Liver (tissue), 9 donors: ENCODE results near the gene NAALADL1. TPM values are rescaled to one million over a fixed set of nuclear protein-coding genes. Genes with fewer than 3 reads are reported as not detected.

Experiments used
- DNase-seq: peaks from one replicate; pipeline ENCODE4 v3.0.0-alpha.2; 2017; ENCODE audit warnings: low spot score
- H3K27ac ChIP-seq, 2 donors: one replicate each; pipeline ENCODE4 v1.7.0; 2013; ENCODE audit warnings: inconsistent platforms in 2 of 2, low read length in 2 of 2, control low read depth in 1 of 2, low read depth in 1 of 2, mild to moderate bottlenecking in 1 of 2
- H3K27me3 ChIP-seq, 4 donors: one replicate each; pipeline versions ENCODE4 v1.6.1 to v1.7.0; 2013; ENCODE audit warnings: low read length in 3 of 4, inconsistent platforms in 1 of 4, mild to moderate bottlenecking in 1 of 4, moderate library complexity in 1 of 4; ENCODE audit not compliant: control insufficient read depth in 4 of 4, insufficient read depth in 4 of 4
- H3K36me3 ChIP-seq, 4 donors: one replicate each; pipeline versions ENCODE4 v1.6.1 to v1.7.0; 2013; ENCODE audit warnings: low read length in 3 of 4, mild to moderate bottlenecking in 3 of 4, low read depth in 1 of 4, moderate library complexity in 1 of 4; ENCODE audit not compliant: control insufficient read depth in 4 of 4, insufficient read depth in 3 of 4
- H3K4me1 ChIP-seq, 4 donors: one replicate each; pipeline versions ENCODE4 v1.6.1 to v1.7.0; 2013; ENCODE audit warnings: low read length in 3 of 4, mild to moderate bottlenecking in 3 of 4, moderate library complexity in 1 of 4; ENCODE audit not compliant: control insufficient read depth in 4 of 4, insufficient read depth in 4 of 4
- H3K4me3 ChIP-seq, 3 donors: one replicate each; pipeline versions ENCODE4 v1.6.1 to v1.7.0; 2013; ENCODE audit warnings: low read length in 3 of 3, control low read depth in 1 of 3, low read depth in 1 of 3, mild to moderate bottlenecking in 1 of 3
- H3K9ac ChIP-seq, 2 donors: one replicate each; pipeline ENCODE4 v1.7.0; 2013; ENCODE audit warnings: low read length in 2 of 2, mild to moderate bottlenecking in 2 of 2, moderate library complexity in 2 of 2, control low read depth in 1 of 2, low read depth in 1 of 2
- H3K9me3 ChIP-seq, 4 donors: one replicate each; pipeline versions ENCODE4 v1.6.1 to v1.7.0; 2013; ENCODE audit warnings: low read length in 3 of 4; ENCODE audit not compliant: control insufficient read depth in 4 of 4
- EGR1 ChIP-seq, 2 donors: IDR thresholded peaks; 2 replicates each; pipeline ENCODE4 v1.6.1; 2016 to 2018; ENCODE audit warnings: antibody characterized with exemption in 2 of 2, low read depth in 2 of 2
- FOXA1 ChIP-seq: IDR thresholded peaks from 2 replicates; pipeline ENCODE4 v1.6.1; 2016; ENCODE audit warnings: antibody characterized with exemption
- FOXA2 ChIP-seq: IDR thresholded peaks from 2 replicates; pipeline ENCODE4 v1.6.1; 2016; ENCODE audit warnings: antibody characterized with exemption
- GABPA ChIP-seq, 2 donors: IDR thresholded peaks in 1 of 2; conservative IDR thresholded peaks in 1 of 2; 2 replicates each; pipeline ENCODE4 v1.6.1; 2016; ENCODE audit warnings: antibody characterized with exemption in 2 of 2, mild to moderate bottlenecking in 1 of 2, moderate library complexity in 1 of 2
- HNF4A ChIP-seq, 2 donors: conservative IDR thresholded peaks; 2 replicates each; pipeline ENCODE4 v1.6.1; 2016; ENCODE audit warnings: antibody characterized with exemption in 2 of 2, mild to moderate bottlenecking in 2 of 2
- HNF4G ChIP-seq: IDR thresholded peaks from 2 replicates; pipeline ENCODE4 v1.6.1; 2016; ENCODE audit warnings: antibody characterized with exemption
- JUND ChIP-seq, 2 donors: IDR thresholded peaks; 2 replicates each; pipeline ENCODE4 v1.6.1; 2016; ENCODE audit warnings: antibody characterized with exemption in 2 of 2
- NR2F2 ChIP-seq: IDR thresholded peaks from 2 replicates; pipeline ENCODE4 v1.6.1; 2016; ENCODE audit warnings: antibody characterized with exemption
- RAD21 ChIP-seq, 2 donors: IDR thresholded peaks; 2 replicates each; pipeline ENCODE4 v1.6.1; 2016; ENCODE audit warnings: antibody characterized with exemption in 2 of 2, mild to moderate bottlenecking in 2 of 2
- RXRA ChIP-seq, 2 donors: IDR thresholded peaks; 2 replicates each; pipeline ENCODE4 v1.6.1; 2017 to 2018; ENCODE audit warnings: antibody characterized with exemption in 2 of 2, mild to moderate bottlenecking in 1 of 2
- SP1 ChIP-seq: IDR thresholded peaks from 2 replicates; pipeline ENCODE4 v1.6.1; 2018; ENCODE audit warnings: antibody characterized with exemption, mild to moderate bottlenecking
- TAF1 ChIP-seq: conservative IDR thresholded peaks from 2 replicates; pipeline ENCODE4 v1.6.1; 2016; ENCODE audit warnings: antibody characterized with exemption, mild to moderate bottlenecking
- YY1 ChIP-seq: IDR thresholded peaks from 2 replicates; pipeline ENCODE4 v1.6.1; 2016; ENCODE audit warnings: antibody characterized with exemption, mild to moderate bottlenecking
- WGBS: extraction: QIAGEN DNeasy Blood & Tissue Kit; methylation state at CpG from one replicate; pipeline ENCODE4 v1.1.7; 2013; 5-methylcytosine and 5-hydroxymethylcytosine counted together
- polyA plus RNA-seq, 2 donors: library from polyadenylated mRNA; stranded (reverse) in 1 of 2; unstranded in 1 of 2; fragments of 200-250 nt in 1 of 2; fragments of >200 nt in 1 of 2; fragmentation: Nextera tagmentation in 1 of 2; extraction: Ambion mirVana in 1 of 2; gene quantifications; one replicate each; pipeline versions ENCODE4 v1.2.1 to v1.2.3, GENCODE V29; 2013 to 2015
- total RNA-seq, 2 donors: library from RNA; depleted of rRNA; stranded (reverse); fragments of >200 nt; gene quantifications; one replicate each; pipeline ENCODE4 v1.2.3, GENCODE V29; 2014
- TF ChIP-seq, protein P1 (sequence below): IDR thresholded peaks from 2 replicates; pipeline ENCODE4 v1.6.1; 2016; ENCODE audit warnings: antibody characterized with exemption, mild to moderate bottlenecking
- TF ChIP-seq, protein P2 (sequence below): IDR thresholded peaks from 2 replicates; pipeline ENCODE4 v1.6.1; 2016; ENCODE audit warnings: antibody characterized with exemption
- TF ChIP-seq, protein P3 (sequence below): IDR thresholded peaks from 2 replicates; pipeline ENCODE4 v1.6.1; 2016; ENCODE audit warnings: antibody characterized with exemption
- TF ChIP-seq, protein P4 (sequence below): IDR thresholded peaks from 2 replicates; pipeline ENCODE4 v1.6.1; 2016; ENCODE audit warnings: antibody characterized with exemption
- TF ChIP-seq, protein P5 (sequence below): fragments of 150-350 bp; IDR thresholded peaks from 2 replicates; pipeline ENCODE4 v1.5.1; 2017; ENCODE audit warnings: improper control_type of control experiment, low read depth, low read length; ENCODE audit not compliant: missing input control
- donor health status: healthy.
- donor health status: healthy.
- donor health status: healthy.
- donor health status: healthy.
- donor health status: healthy.

NAALADL1 gene
- total and polyA plus RNA-seq, 4 donors: 1.2 to 2.1 (median 1.6) TPM

DNA sequence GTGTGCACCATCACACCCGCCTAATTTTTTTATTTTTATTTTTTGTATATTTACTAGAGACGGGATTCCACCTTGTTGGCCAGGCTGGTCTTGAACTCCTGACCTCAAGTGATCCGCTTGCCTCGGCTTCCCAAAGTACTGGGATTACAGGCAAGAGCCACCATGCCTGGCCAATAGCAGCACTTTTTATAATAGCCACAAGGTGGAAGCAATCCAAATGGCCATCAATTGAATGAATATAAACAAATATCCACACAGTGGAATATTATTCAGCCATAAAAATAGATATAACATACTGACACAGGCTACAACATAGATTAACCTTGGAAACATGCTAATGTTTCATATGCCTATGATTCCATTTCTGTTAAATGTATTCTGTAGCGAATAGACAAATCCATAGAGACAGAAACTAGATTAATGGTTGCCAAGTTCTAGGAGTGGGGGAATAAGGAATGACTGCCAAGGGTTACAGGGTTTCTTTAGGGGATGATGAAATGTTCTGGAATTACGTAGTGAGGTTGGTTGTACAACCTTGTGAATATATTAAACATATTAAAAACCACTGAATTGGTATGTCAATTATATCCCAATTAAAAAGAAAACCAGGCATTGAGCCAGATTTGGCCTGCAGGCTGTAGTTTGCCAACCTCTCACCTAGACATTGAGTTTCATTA is 42.5 kb upstream of the NAALADL1 start:
- DNase-seq: no peak
- Histone ChIP-seq H3K9ac (no peak overlapping the region), H3K36me3 (peaks cover 0 to 6% (median 2%) of the 10 kb centered on the region in 4 donors), H3K4me1 (peaks cover 11 to 47% (median 36%) of the 10 kb centered on the region in 4 donors), H3K27me3 (no peaks in the 10 kb centered on the region), H3K27ac (peak overlapping the region in 1 of 2 donors; percentile 14), H3K4me3 (no peak overlapping the region), H3K9me3 (no peaks in the 10 kb centered on the region)
- 77% methylated on average over 6 of the region's 6 CpGs for WGBS
- TF ChIP-seq RXRA (IDR thresholded peaks at IDR 0.05): peak in 1 of 2 donors; percentile 18
- TF ChIP-seq YY1: no peak

DNA sequence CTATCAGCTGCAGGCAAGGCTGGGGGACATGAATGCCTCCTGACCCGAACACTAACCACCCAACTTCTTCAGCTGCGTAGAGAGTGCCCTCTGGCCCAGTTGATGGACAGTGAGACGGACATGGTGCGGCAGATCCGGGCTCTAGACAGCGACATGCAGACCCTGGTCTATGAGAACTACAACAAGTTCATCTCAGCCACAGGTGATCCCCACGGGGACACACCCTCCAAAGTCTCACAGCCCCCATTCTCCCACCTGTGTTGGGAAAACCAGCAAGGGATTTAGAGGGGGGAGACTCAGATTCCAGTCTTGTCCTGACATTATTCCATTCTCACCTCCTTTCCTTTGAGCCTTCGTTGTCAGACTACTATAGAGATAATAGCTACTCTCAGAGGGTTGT is 38.6 kb upstream of the NAALADL1 start:
- H3K4me1 ChIP-seq: peaks cover 7 to 25% (median 25%) of the 10 kb centered on the region in 4 donors
- no peak for DNase-seq
- H3K27ac ChIP-seq: peak overlapping the region; percentile 82 to 88
- 32% methylated on average over 8 of the region's 8 CpGs for WGBS
- peak overlapping the region in 2 of 3 donors; percentile 72 to 85 for H3K4me3 ChIP-seq
- peaks cover 0 to 6% (median 0%) of the 10 kb centered on the region in 4 donors for H3K36me3 ChIP-seq
- TF ChIP-seq RXRA (IDR thresholded peaks at IDR 0.05): no peak
- TF ChIP-seq EGR1 (IDR thresholded peaks at IDR 0.05; ENCODE audit: low read depth in 2 of 2): no peak
- no peaks in the 10 kb centered on the region for H3K27me3 ChIP-seq
- no peaks in the 10 kb centered on the region for H3K9me3 ChIP-seq
- H3K9ac ChIP-seq: peak overlapping the region in 1 of 2 donors; percentile 53

DNA sequence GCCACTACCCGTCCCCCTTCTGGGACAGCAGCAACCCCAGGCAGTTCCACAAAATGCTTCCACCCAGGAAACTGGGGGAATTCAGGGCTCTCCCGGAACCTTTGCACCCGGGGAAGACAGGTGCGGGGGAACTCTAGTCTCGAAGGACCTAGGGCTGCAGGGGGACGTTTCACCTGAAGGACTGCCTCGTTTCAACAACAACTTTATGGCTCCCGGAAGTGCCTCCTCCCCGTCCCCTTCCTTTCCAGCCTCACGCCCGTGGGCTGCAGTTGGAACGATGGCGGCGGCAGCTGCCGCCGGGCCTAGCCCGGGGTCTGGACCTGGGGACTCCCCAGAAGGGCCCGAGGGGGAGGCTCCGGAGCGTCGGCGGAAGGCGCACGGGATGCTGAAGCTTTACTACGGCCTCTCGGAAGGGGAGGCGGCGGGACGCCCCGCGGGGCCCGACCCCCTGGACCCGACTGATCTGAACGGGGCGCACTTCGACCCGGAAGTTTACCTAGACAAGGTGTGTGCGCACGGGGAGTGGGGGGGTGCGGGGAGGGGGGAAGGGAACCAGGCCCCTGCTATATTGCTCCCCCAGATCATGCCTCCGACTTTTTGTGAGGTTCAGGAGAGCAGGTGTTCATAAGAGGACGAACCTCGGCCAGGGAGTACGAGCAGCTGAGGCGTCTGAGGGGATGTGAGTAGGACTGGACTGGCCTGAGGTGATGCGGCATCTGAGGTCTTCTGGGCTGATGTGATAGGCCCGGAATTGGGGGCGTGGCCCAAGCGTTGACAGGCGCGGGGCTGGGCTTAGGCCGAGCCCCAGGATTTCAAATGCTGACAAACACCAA is 37.8 kb upstream of the NAALADL1 start, which contains the start of gene VPS51:
TSS of gene VPS51 (plus strand) at position 241 of the 833 bp plus-strand sequence. CDS start at position 278, 37 bp downstream.
- Histone ChIP-seq H3K36me3 (peaks cover 0 to 6% (median 0%) of the 10 kb centered on the region in 4 donors), H3K4me3 (peak within 1 kb of the TSS; percentile 72 to 85 (median 80)), H3K27ac (peak within 1 kb of the TSS; percentile 82 to 88), H3K4me1 (peaks cover 2 to 18% (median 17%) of the 10 kb centered on the region in 4 donors), H3K27me3 (no peaks in the 10 kb centered on the region), H3K9me3 (no peaks in the 10 kb centered on the region), H3K9ac (peak within 1 kb of the TSS; percentile 31 to 55)
- TF ChIP-seq, protein P1, sequence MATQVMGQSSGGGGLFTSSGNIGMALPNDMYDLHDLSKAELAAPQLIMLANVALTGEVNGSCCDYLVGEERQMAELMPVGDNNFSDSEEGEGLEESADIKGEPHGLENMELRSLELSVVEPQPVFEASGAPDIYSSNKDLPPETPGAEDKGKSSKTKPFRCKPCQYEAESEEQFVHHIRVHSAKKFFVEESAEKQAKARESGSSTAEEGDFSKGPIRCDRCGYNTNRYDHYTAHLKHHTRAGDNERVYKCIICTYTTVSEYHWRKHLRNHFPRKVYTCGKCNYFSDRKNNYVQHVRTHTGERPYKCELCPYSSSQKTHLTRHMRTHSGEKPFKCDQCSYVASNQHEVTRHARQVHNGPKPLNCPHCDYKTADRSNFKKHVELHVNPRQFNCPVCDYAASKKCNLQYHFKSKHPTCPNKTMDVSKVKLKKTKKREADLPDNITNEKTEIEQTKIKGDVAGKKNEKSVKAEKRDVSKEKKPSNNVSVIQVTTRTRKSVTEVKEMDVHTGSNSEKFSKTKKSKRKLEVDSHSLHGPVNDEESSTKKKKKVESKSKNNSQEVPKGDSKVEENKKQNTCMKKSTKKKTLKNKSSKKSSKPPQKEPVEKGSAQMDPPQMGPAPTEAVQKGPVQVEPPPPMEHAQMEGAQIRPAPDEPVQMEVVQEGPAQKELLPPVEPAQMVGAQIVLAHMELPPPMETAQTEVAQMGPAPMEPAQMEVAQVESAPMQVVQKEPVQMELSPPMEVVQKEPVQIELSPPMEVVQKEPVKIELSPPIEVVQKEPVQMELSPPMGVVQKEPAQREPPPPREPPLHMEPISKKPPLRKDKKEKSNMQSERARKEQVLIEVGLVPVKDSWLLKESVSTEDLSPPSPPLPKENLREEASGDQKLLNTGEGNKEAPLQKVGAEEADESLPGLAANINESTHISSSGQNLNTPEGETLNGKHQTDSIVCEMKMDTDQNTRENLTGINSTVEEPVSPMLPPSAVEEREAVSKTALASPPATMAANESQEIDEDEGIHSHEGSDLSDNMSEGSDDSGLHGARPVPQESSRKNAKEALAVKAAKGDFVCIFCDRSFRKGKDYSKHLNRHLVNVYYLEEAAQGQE: peak; percentile 68
- peak; percentile 96 for TF ChIP-seq YY1
- TF ChIP-seq, protein P2, sequence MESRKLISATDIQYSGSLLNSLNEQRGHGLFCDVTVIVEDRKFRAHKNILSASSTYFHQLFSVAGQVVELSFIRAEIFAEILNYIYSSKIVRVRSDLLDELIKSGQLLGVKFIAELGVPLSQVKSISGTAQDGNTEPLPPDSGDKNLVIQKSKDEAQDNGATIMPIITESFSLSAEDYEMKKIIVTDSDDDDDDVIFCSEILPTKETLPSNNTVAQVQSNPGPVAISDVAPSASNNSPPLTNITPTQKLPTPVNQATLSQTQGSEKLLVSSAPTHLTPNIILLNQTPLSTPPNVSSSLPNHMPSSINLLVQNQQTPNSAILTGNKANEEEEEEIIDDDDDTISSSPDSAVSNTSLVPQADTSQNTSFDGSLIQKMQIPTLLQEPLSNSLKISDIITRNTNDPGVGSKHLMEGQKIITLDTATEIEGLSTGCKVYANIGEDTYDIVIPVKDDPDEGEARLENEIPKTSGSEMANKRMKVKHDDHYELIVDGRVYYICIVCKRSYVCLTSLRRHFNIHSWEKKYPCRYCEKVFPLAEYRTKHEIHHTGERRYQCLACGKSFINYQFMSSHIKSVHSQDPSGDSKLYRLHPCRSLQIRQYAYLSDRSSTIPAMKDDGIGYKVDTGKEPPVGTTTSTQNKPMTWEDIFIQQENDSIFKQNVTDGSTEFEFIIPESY: peak; percentile 79
- peak; percentile 62 for TF ChIP-seq NR2F2
- peak; percentile 51 for TF ChIP-seq HNF4G
- peak; percentile 41 for TF ChIP-seq FOXA2
- TF ChIP-seq SP1: peak; percentile 70
- peak in 1 of 2 donors; percentile 34 for TF ChIP-seq RAD21 (IDR thresholded peaks at IDR 0.05)
- TF ChIP-seq, protein P3, sequence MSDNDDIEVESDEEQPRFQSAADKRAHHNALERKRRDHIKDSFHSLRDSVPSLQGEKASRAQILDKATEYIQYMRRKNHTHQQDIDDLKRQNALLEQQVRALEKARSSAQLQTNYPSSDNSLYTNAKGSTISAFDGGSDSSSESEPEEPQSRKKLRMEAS: peak; percentile 78
- TF ChIP-seq EGR1 (IDR thresholded peaks at IDR 0.05; ENCODE audit: low read depth in 2 of 2): peak; percentile 21 to 31
- TF ChIP-seq, protein P4, sequence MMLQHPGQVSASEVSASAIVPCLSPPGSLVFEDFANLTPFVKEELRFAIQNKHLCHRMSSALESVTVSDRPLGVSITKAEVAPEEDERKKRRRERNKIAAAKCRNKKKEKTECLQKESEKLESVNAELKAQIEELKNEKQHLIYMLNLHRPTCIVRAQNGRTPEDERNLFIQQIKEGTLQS: peak; percentile 63
- TF ChIP-seq GABPA (IDR thresholded peaks at IDR 0.05 in 1 of 2, conservative IDR thresholded peaks at IDR 0.05 in 1 of 2): peak; percentile 96 to 98
- TF ChIP-seq TAF1: peak; percentile 64
- TF ChIP-seq RXRA (IDR thresholded peaks at IDR 0.05): peak; percentile 68 to 78
- peak; percentile 72 for TF ChIP-seq FOXA1
- TF ChIP-seq JUND (IDR thresholded peaks at IDR 0.05): peak in 1 of 2 donors; percentile 51
- TF ChIP-seq, protein P5, sequence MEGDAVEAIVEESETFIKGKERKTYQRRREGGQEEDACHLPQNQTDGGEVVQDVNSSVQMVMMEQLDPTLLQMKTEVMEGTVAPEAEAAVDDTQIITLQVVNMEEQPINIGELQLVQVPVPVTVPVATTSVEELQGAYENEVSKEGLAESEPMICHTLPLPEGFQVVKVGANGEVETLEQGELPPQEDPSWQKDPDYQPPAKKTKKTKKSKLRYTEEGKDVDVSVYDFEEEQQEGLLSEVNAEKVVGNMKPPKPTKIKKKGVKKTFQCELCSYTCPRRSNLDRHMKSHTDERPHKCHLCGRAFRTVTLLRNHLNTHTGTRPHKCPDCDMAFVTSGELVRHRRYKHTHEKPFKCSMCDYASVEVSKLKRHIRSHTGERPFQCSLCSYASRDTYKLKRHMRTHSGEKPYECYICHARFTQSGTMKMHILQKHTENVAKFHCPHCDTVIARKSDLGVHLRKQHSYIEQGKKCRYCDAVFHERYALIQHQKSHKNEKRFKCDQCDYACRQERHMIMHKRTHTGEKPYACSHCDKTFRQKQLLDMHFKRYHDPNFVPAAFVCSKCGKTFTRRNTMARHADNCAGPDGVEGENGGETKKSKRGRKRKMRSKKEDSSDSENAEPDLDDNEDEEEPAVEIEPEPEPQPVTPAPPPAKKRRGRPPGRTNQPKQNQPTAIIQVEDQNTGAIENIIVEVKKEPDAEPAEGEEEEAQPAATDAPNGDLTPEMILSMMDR: no peak
- TF ChIP-seq HNF4A (conservative IDR thresholded peaks at IDR 0.05): peak; percentile 66 to 76
- DNase-seq: peak; percentile 94
- WGBS: under 1% methylated on average over 52 of the region's 52 CpGs
